Neuronal stem cell (in vitro differentiated cells): ENCODE data around the gene MMP26.
"Not testable (repeated sequence)": the region's sequence is repeated elsewhere in the genome, so short reads cannot be mapped to it uniquely, and the experiment has no call there.

Source experiments
- DNase-seq: peaks from one replicate; pipeline ENCODE4 v3.0.0-alpha.2; 2013; ENCODE audit warnings: low spot score
- H2AFZ ChIP-seq: one replicate; pipeline ENCODE4 v1.6.1; 2013; ENCODE audit warnings: mild to moderate bottlenecking, low read length, inconsistent platforms
- H2AK5ac ChIP-seq: 2 replicates; pipeline ENCODE4 v1.6.1; 2013; ENCODE audit warnings: low read depth, mild to moderate bottlenecking, inconsistent platforms, low read length, moderate library complexity, mixed read lengths
- H2BK120ac ChIP-seq: 2 replicates; pipeline ENCODE4 v1.6.1; 2013; ENCODE audit warnings: low read depth, mild to moderate bottlenecking, inconsistent platforms, low read length, moderate library complexity, mixed read lengths
- H2BK12ac ChIP-seq: one replicate; pipeline ENCODE4 v1.6.1; 2013; ENCODE audit warnings: low read length, inconsistent platforms
- H2BK15ac ChIP-seq: 2 replicates; pipeline ENCODE4 v1.6.1; 2013; ENCODE audit warnings: mild to moderate bottlenecking, low read length, inconsistent platforms, mixed read lengths
- H2BK5ac ChIP-seq: one replicate; pipeline ENCODE4 v1.6.1; 2013; ENCODE audit warnings: inconsistent platforms, mild to moderate bottlenecking, low read length, moderate library complexity
- H3K14ac ChIP-seq: one replicate; pipeline ENCODE4 v1.6.1; 2013; ENCODE audit warnings: low read length, inconsistent platforms
- H3K18ac ChIP-seq: 2 replicates; pipeline ENCODE4 v1.6.1; 2013; ENCODE audit warnings: low read length, inconsistent platforms
- H3K23ac ChIP-seq: 2 replicates; pipeline ENCODE4 v1.6.1; 2013; ENCODE audit warnings: low read depth, mild to moderate bottlenecking, mixed read lengths, low read length, inconsistent platforms; ENCODE audit not compliant: poor library complexity
- H3K27ac ChIP-seq: replicated peaks from 3 replicates; pipeline ENCODE4 v1.5.1; 2013; ENCODE audit warnings: low read length, inconsistent platforms
- H3K27me3 ChIP-seq, 3 experiments: 2 replicates each; pipeline ENCODE4 v1.6.1; 2013; ENCODE audit warnings: low read length in 3 of 3, mild to moderate bottlenecking in 2 of 3, inconsistent platforms in 1 of 3, low read depth in 1 of 3, mixed read lengths in 1 of 3, moderate library complexity in 1 of 3; ENCODE audit not compliant: control insufficient read depth in 3 of 3, insufficient read depth in 3 of 3
- H3K36me3 ChIP-seq, 2 donors: replicated peaks in 1 of 2; 2 replicates each; pipeline ENCODE4 v1.6.1; 2013; ENCODE audit warnings: low read length in 2 of 2; ENCODE audit not compliant: control insufficient read depth in 2 of 2, insufficient read depth in 2 of 2
- H3K4ac ChIP-seq: 2 replicates; pipeline ENCODE4 v1.6.1; 2013; ENCODE audit warnings: inconsistent platforms, mild to moderate bottlenecking, low read length, moderate library complexity
- H3K4me1 ChIP-seq, 2 donors: 1 replicate in 1 of 2; 2 replicates in 1 of 2; pipeline ENCODE4 v1.6.1; 2013; ENCODE audit warnings: low read length in 2 of 2, low read depth in 1 of 2; ENCODE audit not compliant: control insufficient read depth in 2 of 2, insufficient read depth in 1 of 2
- H3K4me2 ChIP-seq: one replicate; pipeline ENCODE4 v1.6.1; 2013; ENCODE audit warnings: mild to moderate bottlenecking, low read length, inconsistent platforms; ENCODE audit not compliant: insufficient read depth, poor library complexity, severe bottlenecking
- H3K4me3 ChIP-seq, 2 donors: 2 replicates each; pipeline ENCODE4 v1.5.1; 2013; ENCODE audit warnings: low read length in 2 of 2, mild to moderate bottlenecking in 2 of 2, inconsistent platforms in 1 of 2, moderate library complexity in 1 of 2
- H3K79me1 ChIP-seq: one replicate; pipeline ENCODE4 v1.6.1; 2013; ENCODE audit warnings: low read depth, mild to moderate bottlenecking, inconsistent platforms, low read length, moderate library complexity
- H3K9ac ChIP-seq: one replicate; pipeline ENCODE4 v1.6.1; 2013; ENCODE audit warnings: mild to moderate bottlenecking, low read depth, low read length, inconsistent platforms; ENCODE audit not compliant: poor library complexity
- H3K9me3 ChIP-seq, 2 donors: replicated peaks in 1 of 2; 2 replicates each; pipeline versions ENCODE3 to v1.6.1; 2013; ENCODE audit warnings: low read length in 2 of 2, mild to moderate bottlenecking in 2 of 2, inconsistent platforms in 1 of 2, low read depth in 1 of 2, mixed read lengths in 1 of 2, moderate library complexity in 1 of 2; ENCODE audit not compliant: control insufficient read depth in 2 of 2, insufficient read depth in 1 of 2
- H4K8ac ChIP-seq: one replicate; pipeline ENCODE4 v1.6.1; 2013; ENCODE audit warnings: low read depth, mild to moderate bottlenecking, inconsistent platforms, low read length, moderate library complexity
- H4K91ac ChIP-seq: one replicate; pipeline ENCODE4 v1.6.1; 2013; ENCODE audit warnings: low read length, low read depth, mild to moderate bottlenecking, inconsistent platforms; ENCODE audit not compliant: poor library complexity
- WGBS, 2 donors: extraction: QIAGEN DNeasy Blood & Tissue Kit; methylation state at CpG; one replicate each; pipeline ENCODE4 v1.1.7; 2013; ENCODE audit warnings: missing lambda C conversion rate in 2 of 2, mixed read lengths in 1 of 2; ENCODE audit not compliant: insufficient read length in 2 of 2, insufficient replicate concordance in 1 of 2; ENCODE audit errors: extremely low coverage in 2 of 2; 5-methylcytosine and 5-hydroxymethylcytosine counted together

MMP26 gene

DNA sequence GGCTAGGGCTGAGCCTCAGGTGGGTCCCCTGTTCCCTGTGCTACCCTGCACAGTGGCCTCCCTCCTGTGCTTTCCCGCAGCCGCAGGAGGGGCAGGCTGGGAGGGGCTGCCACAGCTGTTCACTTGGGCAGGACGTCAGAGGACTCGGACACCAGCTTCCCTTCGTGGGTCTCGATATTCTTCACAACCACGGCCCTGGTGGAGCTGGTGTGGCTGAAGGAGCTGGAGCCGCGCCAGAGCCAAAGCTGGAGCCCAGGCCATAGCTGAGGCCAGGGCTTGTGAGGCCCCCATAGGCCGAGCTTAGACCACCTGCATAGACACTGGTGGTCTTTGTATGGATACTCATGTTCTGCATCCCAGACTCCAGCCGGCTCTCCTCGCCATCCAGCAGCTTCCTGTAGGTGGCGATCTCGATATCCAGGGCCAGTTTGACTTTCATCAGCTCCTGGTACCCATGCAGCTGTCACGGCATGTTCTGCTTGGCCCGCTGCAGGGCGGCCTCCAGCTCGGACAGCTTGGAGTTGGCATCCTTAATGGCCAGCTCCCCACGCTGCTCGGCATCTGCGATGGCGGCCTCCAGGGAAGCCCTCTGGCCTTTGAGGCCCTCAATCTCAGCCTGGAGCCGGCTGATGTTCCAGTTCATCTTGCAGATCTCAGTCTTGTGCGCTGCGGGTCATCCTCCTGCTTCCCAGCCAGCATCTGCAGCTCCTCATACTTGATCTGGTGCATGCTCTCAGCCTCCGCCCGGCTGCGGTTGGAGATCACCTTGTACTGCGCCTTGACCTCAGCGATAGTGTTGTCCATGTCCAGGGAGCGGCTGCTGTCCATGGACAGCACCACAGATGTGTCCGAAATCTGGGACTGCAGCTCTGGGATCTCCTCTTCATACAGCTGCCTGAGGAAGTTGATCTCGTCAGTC lies 18.3 kb downstream of the MMP26 start:
- H3K27me3 ChIP-seq, H3K4me1 ChIP-seq, H2BK5ac ChIP-seq, H3K4ac ChIP-seq, DNase-seq, H2AK5ac ChIP-seq, H2BK12ac ChIP-seq, H3K79me1 ChIP-seq, H3K27ac ChIP-seq, H2BK15ac ChIP-seq, H3K4me3 ChIP-seq, H3K36me3 ChIP-seq, H2AFZ ChIP-seq, H3K9me3 ChIP-seq, H4K8ac ChIP-seq, H2BK120ac ChIP-seq, H3K9ac ChIP-seq, H3K4me2 ChIP-seq, H3K18ac ChIP-seq, H4K91ac ChIP-seq, H3K14ac ChIP-seq: not testable (repeated sequence)
- H3K23ac ChIP-seq = peak overlapping the region; percentile 22
- WGBS, 2 donors = no CpG with 5 or more reads among the region's 33 CpGs

DNA sequence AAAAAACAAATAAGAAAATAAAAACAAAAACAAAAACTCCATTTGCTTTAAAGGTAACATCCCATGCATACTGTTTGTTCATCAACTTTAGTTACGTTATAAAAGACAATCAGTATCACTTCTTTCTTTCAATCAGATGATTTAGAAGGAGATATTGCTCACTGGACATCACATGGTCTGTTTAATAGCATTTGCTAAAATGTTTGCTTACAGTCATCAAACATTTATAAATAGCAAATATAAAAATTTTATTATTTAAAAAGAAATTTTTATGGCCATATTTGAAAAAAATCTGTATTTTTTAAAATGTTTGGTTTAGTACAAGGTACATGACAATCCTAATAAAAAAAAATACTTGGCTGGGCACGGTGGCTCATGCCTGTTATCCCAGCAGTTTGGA lies 22.6 kb downstream of the MMP26 start:
- no peak overlapping the region for H2AK5ac ChIP-seq
- H3K79me1 ChIP-seq = no peaks in the 10 kb centered on the region
- no peak overlapping the region for H4K91ac ChIP-seq
- no peak overlapping the region for H3K4ac ChIP-seq
- no peaks in the 10 kb centered on the region for H3K4me1 ChIP-seq
- no peaks in the 10 kb centered on the region for H3K36me3 ChIP-seq
- no peak overlapping the region for H2BK15ac ChIP-seq
- H3K4me2 ChIP-seq = no peak overlapping the region
- H2AFZ ChIP-seq = no peak overlapping the region
- H2BK5ac ChIP-seq = no peak overlapping the region
- no peak overlapping the region for H2BK12ac ChIP-seq
- H3K9ac ChIP-seq = no peak overlapping the region
- no peak overlapping the region for H3K4me3 ChIP-seq
- H3K14ac ChIP-seq = no peak overlapping the region
- H3K9me3 ChIP-seq = no peaks in the 10 kb centered on the region
- H3K18ac ChIP-seq = no peak overlapping the region
- no peak for DNase-seq
- H3K23ac ChIP-seq = no peak overlapping the region
- no peak overlapping the region for H4K8ac ChIP-seq
- H3K27me3 ChIP-seq = no peaks in the 10 kb centered on the region
- H2BK120ac ChIP-seq = no peak overlapping the region
- WGBS, 2 donors = no CpG with 5 or more reads among the region's 2 CpGs
- H3K27ac ChIP-seq = no peak overlapping the region

DNA sequence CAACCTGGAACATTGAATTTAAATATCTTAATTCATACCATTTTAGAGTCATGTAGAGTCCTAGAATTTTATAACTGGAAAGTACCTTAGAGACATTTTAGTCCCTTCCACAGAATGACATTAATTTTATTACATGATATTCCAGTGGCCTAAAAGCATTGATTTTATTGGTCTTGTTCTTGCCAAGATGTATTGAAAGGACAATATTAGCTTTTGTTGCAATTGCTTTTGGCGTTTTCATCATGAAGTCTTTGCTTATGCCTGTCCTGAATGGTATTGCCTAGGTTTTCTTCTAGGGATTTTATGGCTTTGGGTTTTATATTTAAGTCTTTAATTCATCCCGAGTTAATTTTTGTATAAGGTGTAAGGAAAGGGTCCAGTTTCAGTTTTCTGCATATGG lies 36.2 kb downstream of the MMP26 start:
- Histone ChIP-seq H3K4me2 (no peak overlapping the region), H3K14ac (no peak overlapping the region), H3K27ac (no peak overlapping the region), H2BK5ac (no peak overlapping the region), H3K79me1 (no peaks in the 10 kb centered on the region), H4K8ac (no peak overlapping the region), H2AFZ (no peak overlapping the region), H3K36me3 (no peaks in the 10 kb centered on the region), H3K4ac (no peak overlapping the region), H3K4me3 (no peak overlapping the region), H3K23ac (no peak overlapping the region), H3K18ac (no peak overlapping the region), H4K91ac (no peak overlapping the region), H3K9ac (no peak overlapping the region), H3K9me3 (no peaks in the 10 kb centered on the region), H2BK120ac (no peak overlapping the region), H2AK5ac (no peak overlapping the region), H3K27me3 (no peaks in the 10 kb centered on the region), H2BK12ac (no peak overlapping the region), H2BK15ac (no peak overlapping the region), H3K4me1 (no peaks in the 10 kb centered on the region)
- DNase-seq = no peak
- WGBS, 2 donors = no CpG with 5 or more reads among the region's 2 CpGs

DNA sequence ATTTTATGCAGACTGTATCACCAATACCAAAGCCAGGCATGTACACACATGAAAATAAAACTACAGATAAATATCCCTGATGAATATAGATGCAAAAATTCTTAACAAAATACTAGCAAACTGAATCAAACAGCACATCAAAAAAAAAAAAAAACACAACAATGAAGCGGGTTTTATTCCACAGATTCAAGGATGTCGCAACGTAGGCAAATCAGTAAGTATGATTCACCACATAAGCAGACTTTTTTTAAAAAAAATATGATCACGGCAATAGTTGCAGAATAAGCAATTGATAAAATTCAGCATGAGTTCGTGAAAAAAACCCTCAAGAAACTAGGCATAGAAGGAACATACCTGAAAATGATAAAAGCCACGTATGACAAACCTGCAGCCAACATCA lies 43.9 kb downstream of the MMP26 start:
- no peak overlapping the region for H2BK12ac ChIP-seq
- no peak for DNase-seq
- H3K4me1 ChIP-seq = no peaks in the 10 kb centered on the region
- H4K8ac ChIP-seq = no peak overlapping the region
- H3K4me3 ChIP-seq = no peak overlapping the region
- no peak overlapping the region for H2BK5ac ChIP-seq
- no peak overlapping the region for H3K23ac ChIP-seq
- H3K27me3 ChIP-seq = no peaks in the 10 kb centered on the region
- no peak overlapping the region for H3K4ac ChIP-seq
- H2AFZ ChIP-seq = no peak overlapping the region
- WGBS, 2 donors = no CpG with 5 or more reads among the region's 6 CpGs
- H3K18ac ChIP-seq = no peak overlapping the region
- no peak overlapping the region for H3K14ac ChIP-seq
- no peak overlapping the region for H2AK5ac ChIP-seq
- H3K9ac ChIP-seq = no peak overlapping the region
- H2BK120ac ChIP-seq = no peak overlapping the region
- H3K27ac ChIP-seq = no peak overlapping the region
- no peak overlapping the region for H4K91ac ChIP-seq
- H2BK15ac ChIP-seq = no peak overlapping the region
- no peaks in the 10 kb centered on the region for H3K36me3 ChIP-seq
- no peak overlapping the region for H3K4me2 ChIP-seq
- no peaks in the 10 kb centered on the region for H3K79me1 ChIP-seq
- no peaks in the 10 kb centered on the region for H3K9me3 ChIP-seq
